ENCODE data around the gene CDC5L. TPM values are rescaled to one million over a fixed set of nuclear protein-coding genes. Genes with fewer than 3 reads are reported as not detected.

The CDC5L gene
- total RNA-seq, 2 donors from 2014 or later, result 28.9 to 30.5 TPM

- WGBS, 2 experiments (ENCODE audit: insufficient coverage in 1 of 2, insufficient read length in 1 of 2), result 93 to 96% methylated on average over 11 to 13 of the region's 13 CpGs
- H3K36me3 ChIP-seq (ENCODE audit: control insufficient read depth, insufficient read depth, low read length), result no peaks in the 10 kb centered on the region
- H3K4me1 ChIP-seq (ENCODE audit: control insufficient read depth, insufficient read depth, low read length), result no peaks in the 10 kb centered on the region
- no peaks in the 10 kb centered on the region for H3K9me3 ChIP-seq (ENCODE audit: control insufficient read depth, low read length)
- H3K9ac ChIP-seq (ENCODE audit: extremely low read depth, low read length, poor library complexity, severe bottlenecking), result no peak overlapping the region
- Mint-ChIP-seq H3K9me3 (no peaks in the 10 kb centered on the region), H3K36me3 (ENCODE audit: low read depth) (no peaks in the 10 kb centered on the region), H3K27ac (no peak overlapping the region), H3K4me3 (no peak overlapping the region), H3K27me3 (ENCODE audit: insufficient read depth) (peaks cover 7% of the 10 kb centered on the region), H3K4me1 (peaks cover 11% of the 10 kb centered on the region)
- TF ChIP-seq CTCF (conservative IDR thresholded peaks at IDR 0.05), result no peak
- H3K27me3 ChIP-seq (ENCODE audit: control insufficient read depth, insufficient read depth, low read length, poor library complexity, severe bottlenecking), result peaks cover 5% of the 10 kb centered on the region
- no peak for DNase-seq
- no peak overlapping the region for H3K4me3 ChIP-seq (ENCODE audit: low read length)
- H3K27ac ChIP-seq (ENCODE audit: low read depth, low read length), result no peak overlapping the region
Observed at GRCh38 chr6:44480097-44480541, 92.6 kb downstream of the CDC5L start.

GRCh38 chr6:44481056-44481455 lies 93.5 kb downstream of the CDC5L start:
- Histone ChIP-seq H3K36me3 (ENCODE audit: control insufficient read depth, insufficient read depth, low read length) (no peaks in the 10 kb centered on the region), H3K4me3 (ENCODE audit: low read length) (no peak overlapping the region), H3K27me3 (ENCODE audit: control insufficient read depth, insufficient read depth, low read length, poor library complexity, severe bottlenecking) (no peaks in the 10 kb centered on the region), H3K4me1 (ENCODE audit: control insufficient read depth, insufficient read depth, low read length) (no peaks in the 10 kb centered on the region), H3K9me3 (ENCODE audit: control insufficient read depth, low read length) (no peaks in the 10 kb centered on the region), H3K27ac (ENCODE audit: low read depth, low read length) (no peak overlapping the region), H3K9ac (ENCODE audit: extremely low read depth, low read length, poor library complexity, severe bottlenecking) (no peak overlapping the region)
- no peaks in the 10 kb centered on the region for H3K9me3 Mint-ChIP-seq
- no peaks in the 10 kb centered on the region for H3K36me3 Mint-ChIP-seq (ENCODE audit: low read depth)
- TF ChIP-seq CTCF (conservative IDR thresholded peaks at IDR 0.05), result peak; percentile 25
- DNase-seq, result no peak
- H3K27me3 Mint-ChIP-seq (ENCODE audit: insufficient read depth), result peaks cover 3% of the 10 kb centered on the region
- WGBS, 2 experiments (ENCODE audit: insufficient coverage in 1 of 2, insufficient read length in 1 of 2), result 92 to 93% methylated on average over 4 to 6 of the region's 6 CpGs
- no peak overlapping the region for H3K4me3 Mint-ChIP-seq
- peaks cover 12% of the 10 kb centered on the region for H3K4me1 Mint-ChIP-seq
- no peak overlapping the region for H3K27ac Mint-ChIP-seq

- 93 to 97% methylated on average over 8 to 9 of the region's 9 CpGs for WGBS, 2 experiments (ENCODE audit: insufficient coverage in 1 of 2, insufficient read length in 1 of 2)
- no peaks in the 10 kb centered on the region for H3K36me3 Mint-ChIP-seq (ENCODE audit: low read depth)
- no peak overlapping the region for H3K27ac ChIP-seq (ENCODE audit: low read depth, low read length)
- H3K9me3 ChIP-seq (ENCODE audit: control insufficient read depth, low read length), result no peaks in the 10 kb centered on the region
- TF ChIP-seq CTCF (conservative IDR thresholded peaks at IDR 0.05), result no peak
- H3K4me3 Mint-ChIP-seq, result no peak overlapping the region
- H3K9ac ChIP-seq (ENCODE audit: extremely low read depth, low read length, poor library complexity, severe bottlenecking), result no peak overlapping the region
- H3K4me1 ChIP-seq (ENCODE audit: control insufficient read depth, insufficient read depth, low read length), result no peaks in the 10 kb centered on the region
- no peaks in the 10 kb centered on the region for H3K36me3 ChIP-seq (ENCODE audit: control insufficient read depth, insufficient read depth, low read length)
- H3K4me3 ChIP-seq (ENCODE audit: low read length), result no peak overlapping the region
- no peaks in the 10 kb centered on the region for H3K9me3 Mint-ChIP-seq
- H3K27me3 ChIP-seq (ENCODE audit: control insufficient read depth, insufficient read depth, low read length, poor library complexity, severe bottlenecking), result no peaks in the 10 kb centered on the region
- H3K4me1 Mint-ChIP-seq, result peaks cover 11% of the 10 kb centered on the region
- no peak overlapping the region for H3K27ac Mint-ChIP-seq
- no peak for DNase-seq
- peaks cover 2% of the 10 kb centered on the region for H3K27me3 Mint-ChIP-seq (ENCODE audit: insufficient read depth)
Observed at GRCh38 chr6:44481760-44482159, 94.3 kb downstream of the CDC5L start.

Measured in endodermal cell (in vitro differentiated cells).